IgD-negative memory B cell (primary cell): ENCODE data around the gene USP48. TPM values are rescaled to one million over a fixed set of nuclear protein-coding genes. Genes with fewer than 3 reads are reported as not detected.

Source experiments
- H3K27ac Mint-ChIP-seq, 3 donors: one replicate each; pipeline ENCODE4 v1.8.0; 2020 to 2022; ENCODE audit warnings: mild to moderate bottlenecking in 3 of 3, mixed read lengths in 3 of 3, moderate library complexity in 1 of 3
- H3K27me3 Mint-ChIP-seq: one replicate; pipeline ENCODE4 v1.8.0; 2021; ENCODE audit warnings: mixed read lengths
- H3K36me3 Mint-ChIP-seq: one replicate; pipeline ENCODE4 v1.8.0; 2020; ENCODE audit warnings: mild to moderate bottlenecking, mixed read lengths
- H3K4me1 Mint-ChIP-seq, 3 donors: one replicate each; pipeline ENCODE4 v1.8.0; 2020 to 2022; ENCODE audit warnings: mixed read lengths in 3 of 3, mild to moderate bottlenecking in 1 of 3
- H3K4me3 Mint-ChIP-seq, 4 donors: one replicate each; pipeline ENCODE4 v1.8.0; 2020 to 2022; ENCODE audit warnings: mild to moderate bottlenecking in 4 of 4, mixed read lengths in 4 of 4, moderate library complexity in 3 of 4
- H3K9me3 Mint-ChIP-seq, 3 donors: one replicate each; pipeline ENCODE4 v1.8.0; 2020 to 2021; ENCODE audit warnings: mixed read lengths in 3 of 3, mild to moderate bottlenecking in 1 of 3
- polyA plus RNA-seq: library from polyadenylated mRNA; unstranded; fragments of 300-500 nt; fragmentation: Illumina TruSeq; gene quantifications from one replicate; pipeline ENCODE4 v1.2.3, GENCODE V29; 2021

USP48 gene
- polyA plus RNA-seq, 1 donor from 2014 or later = 58.4 TPM

- no peak overlapping the region for H3K4me3 Mint-ChIP-seq
These were observed 28.4 kb downstream of the USP48 start for GRCh38 chr1:21754583-21754982.

GRCh38 chr1:21752186-21752585 lies 30.8 kb downstream of the USP48 start:
- peaks cover 0 to 4% (median 3%) of the 10 kb centered on the region in 3 donors for H3K4me1 Mint-ChIP-seq
- no peak overlapping the region for H3K4me3 Mint-ChIP-seq
- H3K36me3 Mint-ChIP-seq = peaks cover 1% of the 10 kb centered on the region
- H3K9me3 Mint-ChIP-seq = no peaks in the 10 kb centered on the region
- H3K27me3 Mint-ChIP-seq = no peaks in the 10 kb centered on the region
- no peak overlapping the region for H3K27ac Mint-ChIP-seq

More at GRCh38 chr1:21754583-21754982, 28.4 kb downstream of the USP48 start:
- Mint-ChIP-seq H3K36me3 (peaks cover 1% of the 10 kb centered on the region), H3K27ac (no peak overlapping the region), H3K9me3 (no peaks in the 10 kb centered on the region), H3K27me3 (no peaks in the 10 kb centered on the region), H3K4me1 (peaks cover 4 to 17% (median 10%) of the 10 kb centered on the region in 3 donors)

- Mint-ChIP-seq H3K4me3 (no peak overlapping the region), H3K36me3 (peaks cover 1% of the 10 kb centered on the region), H3K27ac (no peak overlapping the region), H3K27me3 (no peaks in the 10 kb centered on the region), H3K9me3 (no peaks in the 10 kb centered on the region), H3K4me1 (peaks cover 0 to 4% (median 3%) of the 10 kb centered on the region in 3 donors)
These were observed 31.7 kb downstream of the USP48 start for GRCh38 chr1:21751281-21751680.

GRCh38 chr1:21750841-21751240 lies 32.1 kb downstream of the USP48 start:
- Mint-ChIP-seq H3K36me3 (peaks cover 1% of the 10 kb centered on the region), H3K9me3 (no peaks in the 10 kb centered on the region), H3K27ac (no peak overlapping the region), H3K4me3 (no peak overlapping the region), H3K4me1 (peaks cover 0 to 4% (median 3%) of the 10 kb centered on the region in 3 donors), H3K27me3 (no peaks in the 10 kb centered on the region)

GRCh38 chr1:21749859-21750468 lies 33.0 kb downstream of the USP48 start:
- no peak overlapping the region for H3K4me3 Mint-ChIP-seq
- no peak overlapping the region for H3K27ac Mint-ChIP-seq
- H3K9me3 Mint-ChIP-seq = no peaks in the 10 kb centered on the region
- peaks cover 0 to 4% (median 3%) of the 10 kb centered on the region in 3 donors for H3K4me1 Mint-ChIP-seq
- peaks cover 1% of the 10 kb centered on the region for H3K36me3 Mint-ChIP-seq
- H3K27me3 Mint-ChIP-seq = no peaks in the 10 kb centered on the region

- Mint-ChIP-seq H3K27ac (peak overlapping the region in 1 of 3 donors; percentile 86), H3K4me1 (peaks cover 0 to 4% (median 3%) of the 10 kb centered on the region in 3 donors), H3K36me3 (no peaks in the 10 kb centered on the region), H3K27me3 (no peaks in the 10 kb centered on the region), H3K4me3 (peak overlapping the region in 1 of 4 donors; percentile 39), H3K9me3 (no peaks in the 10 kb centered on the region)
These were observed 33.8 kb downstream of the USP48 start for GRCh38 chr1:21749109-21749508.

- Mint-ChIP-seq H3K36me3 (peaks cover 2% of the 10 kb centered on the region), H3K27ac (no peak overlapping the region), H3K27me3 (no peaks in the 10 kb centered on the region), H3K4me3 (no peak overlapping the region), H3K4me1 (peaks cover 0 to 3% (median 3%) of the 10 kb centered on the region in 3 donors), H3K9me3 (no peaks in the 10 kb centered on the region)
These were observed 39.5 kb downstream of the USP48 start for GRCh38 chr1:21743476-21743875.

GRCh38 chr1:21742578-21742977 lies 40.4 kb downstream of the USP48 start:
- Mint-ChIP-seq H3K27ac (no peak overlapping the region), H3K4me3 (no peak overlapping the region), H3K27me3 (no peaks in the 10 kb centered on the region), H3K9me3 (no peaks in the 10 kb centered on the region), H3K4me1 (peaks cover 0 to 3% (median 3%) of the 10 kb centered on the region in 3 donors), H3K36me3 (peaks cover 2% of the 10 kb centered on the region)

GRCh38 chr1:21741206-21741605 lies 41.7 kb downstream of the USP48 start:
- H3K27me3 Mint-ChIP-seq = no peaks in the 10 kb centered on the region
- no peak overlapping the region for H3K27ac Mint-ChIP-seq
- H3K9me3 Mint-ChIP-seq = no peaks in the 10 kb centered on the region
- H3K36me3 Mint-ChIP-seq = peaks cover 2% of the 10 kb centered on the region
- H3K4me1 Mint-ChIP-seq = peaks cover 0 to 3% (median 3%) of the 10 kb centered on the region in 3 donors
- H3K4me3 Mint-ChIP-seq = no peak overlapping the region

- Mint-ChIP-seq H3K4me1 (peaks cover 0 to 3% (median 3%) of the 10 kb centered on the region in 3 donors), H3K36me3 (peaks cover 2% of the 10 kb centered on the region), H3K9me3 (no peaks in the 10 kb centered on the region), H3K27ac (no peak overlapping the region), H3K4me3 (no peak overlapping the region), H3K27me3 (no peaks in the 10 kb centered on the region)
These were observed 46.1 kb downstream of the USP48 start for GRCh38 chr1:21736876-21737275.

- no peak overlapping the region for H3K4me3 Mint-ChIP-seq
- H3K4me1 Mint-ChIP-seq = peaks cover 0 to 3% (median 3%) of the 10 kb centered on the region in 3 donors
- no peaks in the 10 kb centered on the region for H3K27me3 Mint-ChIP-seq
- peak overlapping the region in 1 of 3 donors; percentile 85 for H3K27ac Mint-ChIP-seq
- H3K36me3 Mint-ChIP-seq = peaks cover 2% of the 10 kb centered on the region
- no peaks in the 10 kb centered on the region for H3K9me3 Mint-ChIP-seq
These were observed 46.9 kb downstream of the USP48 start for GRCh38 chr1:21736011-21736410.

- Mint-ChIP-seq H3K36me3 (no peaks in the 10 kb centered on the region), H3K27ac (no peak overlapping the region), H3K4me1 (no peaks in the 10 kb centered on the region), H3K9me3 (no peaks in the 10 kb centered on the region), H3K27me3 (no peaks in the 10 kb centered on the region), H3K4me3 (no peak overlapping the region)
These were observed 48.4 kb downstream of the USP48 start for GRCh38 chr1:21734526-21734925.

- H3K4me1 Mint-ChIP-seq = no peaks in the 10 kb centered on the region
- H3K27ac Mint-ChIP-seq = no peak overlapping the region
- H3K27me3 Mint-ChIP-seq = no peaks in the 10 kb centered on the region
- H3K9me3 Mint-ChIP-seq = no peaks in the 10 kb centered on the region
- no peak overlapping the region for H3K4me3 Mint-ChIP-seq
- H3K36me3 Mint-ChIP-seq = peaks cover 3% of the 10 kb centered on the region
These were observed 50.3 kb downstream of the USP48 start for GRCh38 chr1:21732664-21733063.

- H3K9me3 Mint-ChIP-seq = no peaks in the 10 kb centered on the region
- H3K36me3 Mint-ChIP-seq = peaks cover 7% of the 10 kb centered on the region
- H3K27me3 Mint-ChIP-seq = no peaks in the 10 kb centered on the region
- no peak overlapping the region for H3K4me3 Mint-ChIP-seq
- no peak overlapping the region for H3K27ac Mint-ChIP-seq
- no peaks in the 10 kb centered on the region for H3K4me1 Mint-ChIP-seq
These were observed 57.1 kb downstream of the USP48 start for GRCh38 chr1:21725748-21726392.

GRCh38 chr1:21724570-21724969 lies 58.4 kb downstream of the USP48 start:
- Mint-ChIP-seq H3K36me3 (peaks cover 7% of the 10 kb centered on the region), H3K9me3 (no peaks in the 10 kb centered on the region), H3K27ac (no peak overlapping the region), H3K4me1 (no peaks in the 10 kb centered on the region), H3K27me3 (no peaks in the 10 kb centered on the region), H3K4me3 (no peak overlapping the region)

- Mint-ChIP-seq H3K27me3 (no peaks in the 10 kb centered on the region), H3K27ac (no peak overlapping the region), H3K4me3 (no peak overlapping the region), H3K4me1 (no peaks in the 10 kb centered on the region), H3K36me3 (peaks cover 7% of the 10 kb centered on the region), H3K9me3 (no peaks in the 10 kb centered on the region)
These were observed 58.9 kb downstream of the USP48 start for GRCh38 chr1:21724098-21724497.
